GM12892 (cell line): ENCODE data around the gene HMCES. TPM values are rescaled to one million over a fixed set of nuclear protein-coding genes. Genes with fewer than 3 reads are reported as not detected.

Experiments used
- DNase-seq: peaks from one replicate; pipeline ENCODE4 v3.0.0; 2011; ENCODE audit not compliant: insufficient read length
- FAIRE-seq: peaks from 2 replicates; lab custom pipeline; 2011; peaks lifted over from hg19 to GRCh38; lab: Jason Lieb, UNC
- POLR2A ChIP-seq: IDR thresholded peaks from 2 replicates; pipeline ENCODE4 v1.6.1; 2011; ENCODE audit warnings: low read depth, low read length, control low read depth
- POLR2AphosphoS5 ChIP-seq: IDR thresholded peaks from 2 replicates; pipeline ENCODE4 v1.6.1; 2011; ENCODE audit warnings: low read depth, low read length, control low read depth
- TAF1 ChIP-seq: IDR thresholded peaks from 2 replicates; pipeline ENCODE4 v1.6.1; 2011; ENCODE audit warnings: low read depth, mild to moderate bottlenecking, control low read depth, low read length, borderline replicate concordance
- polyA plus RNA-seq: library from polyadenylated mRNA; unstranded; fragments of >200 nt; gene quantifications from one replicate; pipeline ENCODE4 v1.2.1, GENCODE V29; 2012; ENCODE audit warnings: missing spikeins, inconsistent platforms; ENCODE audit not compliant: missing spikeins

Gene HMCES, protein sequence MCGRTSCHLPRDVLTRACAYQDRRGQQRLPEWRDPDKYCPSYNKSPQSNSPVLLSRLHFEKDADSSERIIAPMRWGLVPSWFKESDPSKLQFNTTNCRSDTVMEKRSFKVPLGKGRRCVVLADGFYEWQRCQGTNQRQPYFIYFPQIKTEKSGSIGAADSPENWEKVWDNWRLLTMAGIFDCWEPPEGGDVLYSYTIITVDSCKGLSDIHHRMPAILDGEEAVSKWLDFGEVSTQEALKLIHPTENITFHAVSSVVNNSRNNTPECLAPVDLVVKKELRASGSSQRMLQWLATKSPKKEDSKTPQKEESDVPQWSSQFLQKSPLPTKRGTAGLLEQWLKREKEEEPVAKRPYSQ
- polyA plus RNA-seq: 22.5 TPM

DNA sequence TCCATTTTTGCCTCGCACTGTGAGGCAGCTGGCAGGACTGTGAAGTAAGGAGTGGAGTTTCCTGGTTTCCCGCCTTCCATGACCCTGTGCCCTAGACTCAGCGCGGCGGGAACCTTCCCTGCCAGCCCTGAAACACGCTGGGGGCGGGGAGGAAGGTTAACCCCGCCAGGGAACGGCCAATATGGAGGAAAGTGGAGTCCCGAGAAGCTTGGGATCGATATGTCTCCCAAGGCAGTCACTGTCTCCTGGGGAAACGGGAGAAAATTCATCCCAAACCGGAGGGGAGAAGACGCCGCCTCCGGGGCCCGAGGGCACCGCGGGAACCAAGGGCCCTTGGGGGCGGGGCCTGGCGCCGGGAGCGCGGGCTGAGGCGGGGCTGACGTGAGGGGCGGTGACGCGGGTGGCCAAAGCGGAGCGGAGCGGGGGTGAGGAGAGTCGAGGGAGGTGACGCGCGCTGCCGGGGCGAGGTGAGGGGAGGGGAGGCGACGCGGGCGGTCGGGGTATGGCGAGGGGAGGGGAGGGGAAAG, at the start of gene HMCES:
Gene HMCES, plus strand, starts transcription at position 432 of the 527 bp plus-strand sequence. CDS start 863 bp downstream, outside the sequence.
- TF ChIP-seq TAF1 (no peak), POLR2AphosphoS5 (no peak), POLR2A (no peak)
- FAIRE-seq (peak; percentile 94), DNase-seq (peak; percentile 75)

DNA sequence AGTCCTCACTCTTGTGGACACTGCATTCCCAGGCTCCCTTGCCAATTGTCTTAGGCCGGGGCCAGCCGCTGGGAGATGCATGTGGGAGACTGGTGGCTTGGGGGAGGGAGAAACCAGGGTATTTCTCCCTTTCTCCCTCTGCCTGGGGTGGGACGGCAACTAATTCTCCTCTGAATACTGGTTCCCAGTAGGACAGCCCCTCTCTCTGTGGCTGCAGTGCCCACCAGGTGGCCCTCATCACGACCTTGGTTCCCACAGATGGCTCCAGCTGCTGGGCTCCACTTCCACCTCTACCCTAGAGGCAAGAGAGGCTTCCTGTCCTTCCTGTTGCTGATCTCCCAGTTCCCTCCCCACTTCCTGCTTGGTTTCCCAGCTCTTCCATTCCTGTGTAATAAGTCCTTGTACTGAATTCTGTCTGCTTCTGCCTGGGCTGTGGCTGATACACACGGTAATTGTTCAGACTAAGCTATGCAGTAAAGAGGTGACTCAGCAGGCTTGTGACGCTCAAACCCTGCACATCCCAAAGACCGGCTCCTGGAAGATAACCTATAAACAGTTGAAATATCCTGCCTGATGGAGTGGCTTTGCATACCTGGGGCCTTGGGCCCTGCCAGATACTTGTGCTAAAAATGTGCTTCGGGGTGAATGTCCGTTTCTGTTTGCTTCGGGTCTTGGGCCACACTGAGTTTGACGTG, 49.6 kb upstream of the HMCES start:
- DNase-seq (no peak), FAIRE-seq (no peak)
- TF ChIP-seq TAF1: no peak

DNA sequence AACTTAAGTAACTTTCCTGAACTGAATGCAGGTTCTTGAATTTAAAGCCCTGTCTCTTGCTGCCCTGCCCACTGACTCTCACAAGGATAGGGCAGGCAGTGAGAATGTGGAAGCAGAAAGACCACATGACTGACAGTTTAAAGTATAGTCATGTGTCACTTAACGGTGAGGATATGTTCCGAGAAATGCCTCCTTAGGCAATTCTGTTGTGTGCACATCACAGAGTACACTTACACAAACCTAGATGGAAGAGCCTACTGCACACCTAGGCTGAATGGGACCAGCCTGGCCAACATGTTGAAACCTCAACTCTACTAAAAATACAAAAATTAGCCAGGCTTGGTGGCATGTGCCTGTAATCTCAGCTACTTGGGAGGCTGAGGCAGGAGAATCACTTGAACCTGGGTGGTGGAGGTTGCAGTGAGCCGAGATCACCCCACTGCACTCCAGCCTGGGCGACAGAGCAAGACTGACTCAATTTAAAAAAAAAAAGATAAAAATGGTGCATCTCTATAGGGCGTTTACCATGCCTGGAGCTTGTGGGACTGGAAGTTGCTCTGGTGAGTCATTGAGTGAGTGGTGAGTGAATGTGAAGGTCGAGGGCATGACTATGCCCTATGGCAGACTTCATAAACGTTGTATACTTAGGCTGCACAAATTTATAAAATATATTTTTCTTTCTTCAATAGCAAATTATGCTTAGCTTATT, 48.2 kb upstream of the HMCES start:
- TF ChIP-seq TAF1 (no peak), POLR2A (no peak)
- DNase-seq (no peak), FAIRE-seq (no peak)

DNA sequence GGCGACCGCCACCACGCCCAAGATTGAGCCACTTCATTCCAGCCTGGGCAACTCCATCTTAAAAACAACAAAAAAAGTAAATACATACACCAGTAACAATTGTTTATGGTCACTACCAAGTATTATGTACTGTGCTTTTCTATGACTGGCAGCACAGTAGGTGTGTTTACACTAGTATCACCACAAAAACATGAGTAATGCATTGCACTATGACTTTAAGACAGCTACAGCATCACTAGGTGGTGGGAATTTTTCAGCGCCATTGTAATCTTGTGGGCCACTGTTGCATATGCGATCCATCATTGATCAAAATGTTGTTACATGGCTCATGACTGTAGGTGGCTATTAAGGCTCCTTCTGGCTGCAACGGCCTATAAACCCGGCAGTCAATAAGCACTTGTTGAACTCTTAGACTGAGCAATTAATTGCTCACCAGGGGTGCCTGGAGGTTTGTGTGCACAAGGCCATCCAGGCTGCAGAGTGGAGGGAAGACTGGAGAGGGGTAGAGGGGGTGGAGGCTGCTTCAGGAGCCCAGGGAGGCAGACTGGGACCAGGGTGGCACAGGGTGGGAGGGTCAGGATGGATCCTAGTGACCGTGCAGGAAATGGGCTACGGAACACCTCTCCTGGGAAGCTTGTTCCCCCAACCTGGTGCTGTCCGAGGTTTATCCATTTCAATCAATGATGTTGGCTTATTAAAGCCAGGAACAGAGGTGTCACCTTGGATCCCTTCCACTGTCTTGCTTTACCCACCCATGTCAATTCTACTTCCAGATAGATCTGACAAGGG, 47.1 kb upstream of the HMCES start:
- no peak for TF ChIP-seq TAF1
- no peak for TF ChIP-seq POLR2A
- TF ChIP-seq POLR2AphosphoS5: no peak
- DNase-seq: no peak
- no peak for FAIRE-seq

DNA sequence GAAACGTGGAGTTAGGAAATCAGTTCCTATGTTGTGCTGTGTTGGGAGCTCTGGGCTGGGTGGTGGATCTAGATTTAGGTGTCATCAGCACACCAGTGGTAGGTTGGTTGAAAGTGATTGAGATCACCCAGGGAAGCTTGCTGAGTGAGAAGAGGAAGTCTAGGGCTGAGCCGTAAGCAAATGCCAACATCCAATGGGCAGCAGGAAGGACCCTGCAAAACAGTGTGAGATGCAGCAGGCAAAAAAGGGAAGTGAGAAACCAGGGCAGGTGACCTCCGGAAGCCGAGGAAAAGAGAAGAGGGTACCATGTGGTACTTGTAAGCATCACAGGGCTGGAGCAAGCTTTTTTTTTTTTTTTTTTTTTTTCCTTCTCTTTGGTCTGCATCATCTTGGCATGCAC, 45.1 kb upstream of the HMCES start:
- FAIRE-seq (peak; percentile 36), DNase-seq (peak; percentile 54)
- no peak for TF ChIP-seq TAF1
- no peak for TF ChIP-seq POLR2AphosphoS5
- no peak for TF ChIP-seq POLR2A

DNA sequence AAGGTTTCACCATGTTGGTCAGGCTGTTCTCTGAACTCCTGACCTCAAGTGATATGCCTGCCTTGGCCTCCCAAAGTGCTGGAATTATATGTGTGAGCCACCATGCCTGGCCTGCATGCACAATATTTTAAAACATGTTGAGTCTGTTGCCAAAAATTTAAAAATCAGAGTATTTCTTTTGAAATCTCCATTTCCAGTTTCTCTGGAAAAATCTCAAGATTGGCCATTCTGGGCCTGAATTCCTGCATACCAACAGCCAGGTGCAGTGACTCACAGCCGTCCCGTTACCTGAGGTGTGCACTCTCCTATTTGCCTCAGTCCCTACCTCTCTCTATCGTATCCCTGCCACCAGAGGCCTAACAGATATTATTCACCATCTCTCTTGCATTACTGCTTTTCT, 44.2 kb upstream of the HMCES start:
- FAIRE-seq: no peak
- no peak for TF ChIP-seq POLR2AphosphoS5
- no peak for TF ChIP-seq POLR2A
- TF ChIP-seq TAF1: no peak
- no peak for DNase-seq

DNA sequence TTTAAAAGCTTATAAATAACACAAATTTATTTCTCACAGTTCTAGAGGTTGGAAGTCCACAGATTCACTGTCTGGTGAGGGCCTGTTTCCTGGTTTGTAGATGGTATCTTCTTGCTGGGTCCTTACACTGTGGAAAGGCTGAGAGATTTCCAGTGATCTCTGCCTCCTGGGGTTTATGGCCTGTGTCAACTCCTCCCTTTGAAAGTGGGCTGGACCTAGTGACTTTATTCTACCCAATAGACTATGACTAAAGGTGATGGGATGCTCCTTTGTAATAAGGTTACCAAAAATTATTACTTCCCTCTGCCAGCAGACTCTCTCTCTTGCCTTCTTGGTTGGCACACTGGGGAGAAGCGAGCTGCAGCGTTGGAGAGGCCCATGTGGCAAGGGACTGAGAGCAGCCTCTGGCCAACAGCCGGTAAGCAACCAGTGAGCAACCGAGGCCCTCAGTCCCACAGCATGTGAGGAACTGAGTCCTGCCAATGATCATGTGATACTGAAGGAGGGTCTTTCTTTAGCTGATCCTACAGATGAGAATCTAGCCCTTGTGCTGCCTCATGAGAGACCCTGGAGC, 43.2 kb upstream of the HMCES start:
- DNase-seq: no peak
- TF ChIP-seq POLR2AphosphoS5 (no peak), POLR2A (no peak), TAF1 (no peak)
- no peak for FAIRE-seq

DNA sequence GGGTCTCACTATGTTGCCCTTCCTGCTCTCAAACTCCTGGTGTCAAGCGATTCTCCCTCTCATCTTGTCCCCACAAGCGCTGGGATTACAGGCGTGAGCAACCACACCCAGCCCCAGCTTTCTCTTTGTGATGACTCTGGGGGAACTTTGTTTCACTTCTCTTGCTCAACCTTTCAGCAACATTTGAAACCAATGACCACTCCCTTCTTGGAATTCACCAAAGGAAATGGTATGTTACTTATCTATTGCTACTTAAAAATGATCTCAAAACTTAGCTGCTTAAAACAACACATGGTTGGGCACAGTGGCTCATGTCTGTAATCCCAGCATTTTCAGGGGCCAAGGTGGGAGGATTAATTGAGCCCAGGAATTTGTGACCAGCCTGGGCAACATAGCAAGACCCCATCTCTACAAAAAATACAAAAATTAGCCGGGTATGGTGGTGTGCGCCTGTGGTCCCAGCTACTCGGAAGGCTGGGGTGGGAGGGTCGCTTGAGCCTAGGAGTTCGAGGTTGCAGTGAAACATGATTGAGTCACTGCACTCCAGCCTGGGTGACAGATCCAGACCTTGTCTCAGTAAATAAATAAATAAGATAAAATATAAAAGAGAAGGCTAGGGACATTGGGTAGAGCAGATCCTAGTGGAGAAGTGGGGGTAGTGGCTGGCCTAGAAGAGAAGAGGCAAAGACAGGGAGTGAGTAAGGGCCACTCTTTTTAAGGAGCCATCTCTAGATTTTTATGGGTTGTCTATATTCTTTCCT, 39.5 kb upstream of the HMCES start:
- no peak for DNase-seq
- no peak for FAIRE-seq
- TF ChIP-seq TAF1 (no peak), POLR2A (no peak), POLR2AphosphoS5 (no peak)

DNA sequence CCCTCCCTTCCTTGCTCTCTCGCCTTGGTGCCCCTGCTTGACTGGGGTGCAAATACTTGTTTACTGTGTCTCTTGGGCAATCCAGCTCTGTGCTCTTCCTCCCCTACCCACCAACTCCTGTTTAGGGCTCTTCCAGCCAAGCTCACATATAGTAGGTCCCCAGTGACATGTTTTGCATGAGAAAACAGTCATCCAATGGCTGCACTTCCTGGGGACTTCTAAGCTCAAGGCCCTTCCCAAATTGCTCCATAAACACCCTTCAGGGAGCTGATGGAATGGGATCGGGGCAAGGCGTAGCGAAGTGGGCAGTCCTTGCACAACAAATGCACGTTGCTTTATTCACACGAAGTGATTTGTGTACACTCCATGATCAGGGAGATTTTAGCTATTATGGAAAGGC, 38.7 kb upstream of the HMCES start:
- FAIRE-seq (no peak), DNase-seq (no peak)

DNA sequence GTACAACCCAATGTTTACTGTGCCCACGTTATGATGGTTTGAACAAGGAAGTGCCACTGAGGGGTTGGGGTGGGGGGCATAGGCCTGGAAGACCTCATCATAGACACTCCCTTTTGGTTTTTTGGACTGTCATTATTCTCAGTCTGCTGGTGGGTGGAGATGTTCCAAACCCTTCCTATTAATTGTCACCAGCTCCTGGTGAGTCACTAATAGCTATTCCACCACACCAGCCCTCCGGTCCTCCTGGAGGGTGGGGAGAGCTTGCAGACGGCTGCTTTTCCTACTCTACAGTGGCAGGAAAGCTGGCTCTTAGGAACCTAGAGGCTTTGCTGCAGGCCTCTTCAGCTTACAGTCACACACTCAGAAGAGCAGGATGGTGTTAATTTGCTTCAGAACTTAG, 38.2 kb upstream of the HMCES start:
- TF ChIP-seq TAF1 (no peak), POLR2AphosphoS5 (no peak)
- no peak for FAIRE-seq
- DNase-seq: no peak

More for the DNA sequence above, 38.7 kb upstream of the HMCES start:
- no peak for TF ChIP-seq POLR2AphosphoS5
- no peak for TF ChIP-seq POLR2A
- no peak for TF ChIP-seq TAF1
